Memory B cell (primary cell): ENCODE results near the gene NDUFB1.

Experiments
- ATAC-seq: fragments of 150-1000 bp; cut with Tn5 transposase; 2 replicates; pipeline ENCODE4 v1.10.0; 2021; ENCODE audit warnings: low read depth, mild to moderate bottlenecking, moderate library complexity
- DNase-seq, 2 donors: peaks; one replicate each; pipeline ENCODE4 v3.0.0; 2022; ENCODE audit warnings: low spot score in 2 of 2
- H3K27ac Mint-ChIP-seq: one replicate; pipeline ENCODE4 v1.8.0; 2022; ENCODE audit warnings: mild to moderate bottlenecking, moderate library complexity, mixed read lengths
- H3K27me3 Mint-ChIP-seq: one replicate; pipeline ENCODE4 v1.8.0; 2022; ENCODE audit warnings: mixed read lengths
- H3K36me3 Mint-ChIP-seq: one replicate; pipeline ENCODE4 v1.8.0; 2022; ENCODE audit warnings: mild to moderate bottlenecking, mixed read lengths
- H3K4me1 Mint-ChIP-seq: one replicate; pipeline ENCODE4 v1.8.0; 2022; ENCODE audit warnings: mixed read lengths
- H3K4me3 Mint-ChIP-seq: one replicate; pipeline ENCODE4 v1.8.0; 2022; ENCODE audit warnings: mild to moderate bottlenecking, moderate library complexity, mixed read lengths
- H3K9me3 Mint-ChIP-seq: one replicate; pipeline ENCODE4 v1.8.0; 2022; ENCODE audit warnings: mixed read lengths

NDUFB1 gene

DNA sequence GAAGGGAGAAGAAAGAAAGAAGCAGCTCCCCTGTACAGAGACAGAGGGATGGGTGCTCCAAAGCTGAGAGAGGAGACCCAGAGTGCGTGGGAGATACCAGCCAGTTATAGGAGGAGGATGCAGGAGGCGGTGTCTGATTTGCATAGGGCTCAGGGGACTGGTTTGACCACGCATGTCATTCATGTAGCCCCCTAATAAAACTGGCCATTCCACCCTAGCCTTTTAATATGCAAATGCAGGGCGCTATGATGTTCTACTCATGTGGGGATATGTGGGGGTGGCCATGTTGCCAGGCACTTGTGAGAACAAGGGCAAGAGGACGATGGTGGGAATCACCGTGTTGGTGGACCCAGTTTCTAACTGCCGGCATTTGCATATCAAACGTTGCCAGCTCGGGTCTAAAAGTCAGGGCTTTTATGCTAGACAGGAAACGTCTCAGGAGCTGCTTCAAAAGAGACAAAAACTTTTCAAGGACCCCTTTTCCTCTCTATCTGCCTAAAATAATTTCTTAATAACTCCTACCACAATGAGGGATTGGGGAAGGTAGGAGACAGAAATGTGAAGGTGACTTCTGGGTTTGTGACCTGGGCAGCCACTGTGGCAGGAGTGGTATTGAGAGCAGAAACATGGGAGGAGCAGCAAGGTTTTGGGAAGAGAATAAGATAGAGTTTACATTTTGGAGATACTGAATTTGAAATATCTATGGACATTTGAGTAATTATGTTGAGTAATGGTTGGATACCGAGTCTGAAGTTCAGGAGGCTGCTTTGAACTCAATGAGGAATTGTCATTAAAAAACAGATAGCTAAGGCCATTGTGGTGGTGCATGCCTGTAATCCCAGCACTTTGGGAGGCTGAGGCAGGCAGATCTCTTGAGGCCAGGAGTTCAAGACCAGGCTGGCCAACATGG lies 12.9 kb downstream of the NDUFB1 start:
- peaks cover 21% of the 10 kb centered on the region for H3K4me1 Mint-ChIP-seq
- H3K27me3 Mint-ChIP-seq, result no peaks in the 10 kb centered on the region
- no peak for ATAC-seq
- no peaks in the 10 kb centered on the region for H3K36me3 Mint-ChIP-seq
- DNase-seq, result no peak
- H3K27ac Mint-ChIP-seq, result peak overlapping the region; percentile 22
- no peaks in the 10 kb centered on the region for H3K9me3 Mint-ChIP-seq
- peak overlapping the region; percentile 68 for H3K4me3 Mint-ChIP-seq

DNA sequence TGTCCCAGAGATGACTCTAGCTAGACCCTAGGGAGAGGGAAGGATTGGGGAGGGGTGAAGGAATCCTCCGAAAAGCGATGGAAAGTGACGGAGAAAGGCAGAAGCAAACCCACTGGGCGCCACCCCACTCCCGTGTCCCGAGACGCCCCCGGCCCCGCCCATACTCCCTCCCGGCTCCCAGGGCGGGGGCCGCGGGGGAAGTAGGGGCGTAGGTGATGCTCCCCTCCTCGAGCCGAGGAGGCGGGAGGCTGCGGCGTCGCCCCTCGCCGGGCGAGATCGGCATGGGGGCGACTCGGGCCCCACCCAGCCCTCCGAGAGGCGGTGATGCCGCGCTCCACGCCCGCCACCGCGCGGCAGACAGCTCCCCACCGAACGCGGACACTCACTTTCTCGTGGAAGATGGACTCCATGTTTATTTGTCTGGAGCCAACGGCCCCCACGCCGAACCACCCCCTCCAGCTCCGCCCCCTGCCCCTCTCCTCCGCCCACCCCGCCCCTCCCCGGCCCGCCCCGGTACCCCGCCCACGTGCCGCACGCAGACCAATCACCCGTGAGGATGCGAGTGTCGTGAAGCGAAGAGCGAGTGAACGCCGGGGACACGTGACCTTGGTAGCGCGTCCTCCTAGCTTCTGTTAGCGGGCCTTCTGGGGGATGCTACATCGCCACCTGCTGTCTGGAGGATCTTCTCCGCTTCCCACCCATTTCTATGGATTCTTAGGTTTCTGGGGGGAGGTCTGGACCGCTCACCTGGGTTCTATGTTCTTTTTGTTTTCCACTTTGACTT lies 15.2 kb downstream of the NDUFB1 start, which contains the start of gene ATXN3:
ATXN3 (minus strand) TSS at position 440 of the 784 bp plus-strand sequence; CDS start at position 410, 30 bp downstream.
- Mint-ChIP-seq H3K36me3 (peaks cover 2% of the 10 kb centered on the region), H3K4me1 (peaks cover 31% of the 10 kb centered on the region), H3K4me3 (peak within 1 kb of the TSS; percentile 99), H3K27ac (peak within 1 kb of the TSS; percentile 88), H3K9me3 (no peaks in the 10 kb centered on the region), H3K27me3 (no peaks in the 10 kb centered on the region)
- peak; percentile 80 to 89 for DNase-seq
- ATAC-seq, result peak; percentile 93

DNA sequence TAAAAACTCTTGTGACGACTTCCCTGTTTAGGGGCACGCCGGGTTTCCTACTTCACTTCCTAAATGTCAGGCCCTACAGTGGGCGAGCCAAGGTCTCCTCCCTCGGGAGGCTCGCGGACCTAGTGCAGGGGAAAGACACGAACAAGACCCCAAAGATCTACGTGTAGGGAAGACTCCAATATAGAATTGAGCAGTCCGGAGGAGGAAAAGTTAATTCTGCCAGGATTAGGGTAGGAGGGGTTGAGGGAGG lies 15.7 kb downstream of the NDUFB1 start:
- no peaks in the 10 kb centered on the region for H3K9me3 Mint-ChIP-seq
- no peaks in the 10 kb centered on the region for H3K27me3 Mint-ChIP-seq
- H3K4me3 Mint-ChIP-seq, result peak overlapping the region; percentile 99
- ATAC-seq (peak; percentile 0), DNase-seq (no peak)
- peaks cover 2% of the 10 kb centered on the region for H3K36me3 Mint-ChIP-seq
- peaks cover 33% of the 10 kb centered on the region for H3K4me1 Mint-ChIP-seq
- H3K27ac Mint-ChIP-seq, result peak overlapping the region; percentile 88

DNA sequence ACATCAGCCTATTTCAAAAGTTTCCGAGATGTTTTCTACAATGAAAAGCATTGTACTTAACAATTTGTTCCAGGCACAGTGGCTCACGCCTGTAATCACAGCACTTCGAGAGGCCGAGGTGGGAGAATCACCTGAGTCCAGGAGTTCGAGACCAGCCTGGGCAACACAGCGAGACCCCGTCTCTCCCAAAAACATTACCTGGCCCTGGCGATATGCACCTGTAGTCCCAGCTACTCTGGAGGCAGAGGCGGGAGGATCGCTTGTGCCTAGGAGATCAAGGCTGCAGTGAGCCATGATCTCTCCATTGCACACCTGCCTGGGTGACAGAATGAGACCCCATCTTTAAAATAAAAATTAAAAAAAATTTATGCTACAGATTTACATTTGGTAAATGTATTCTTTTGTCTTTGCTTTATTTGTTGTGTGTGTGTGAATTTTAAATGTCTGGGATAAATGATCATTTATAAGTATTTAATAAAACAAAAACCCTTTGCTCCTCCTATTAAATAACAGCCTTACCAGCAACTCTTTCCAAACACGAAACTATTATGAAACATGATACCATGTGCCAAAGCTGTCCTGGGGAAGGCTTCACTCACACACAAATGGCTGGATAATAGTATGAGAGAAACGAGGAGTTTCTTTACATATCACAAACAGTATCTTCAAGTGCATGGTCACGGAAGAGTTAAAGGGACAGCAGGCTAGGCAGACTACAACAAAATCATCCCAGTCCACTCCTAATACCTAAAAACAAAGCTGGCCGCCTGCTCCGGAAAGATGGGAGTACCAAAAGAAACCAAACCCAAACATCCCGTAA lies 16.2 kb downstream of the NDUFB1 start:
- DNase-seq (no peak), ATAC-seq (no peak)
- Mint-ChIP-seq H3K27ac (peak overlapping the region; percentile 88), H3K4me1 (peaks cover 35% of the 10 kb centered on the region), H3K9me3 (no peaks in the 10 kb centered on the region), H3K27me3 (no peaks in the 10 kb centered on the region), H3K36me3 (peaks cover 2% of the 10 kb centered on the region), H3K4me3 (peak overlapping the region; percentile 99)

DNA sequence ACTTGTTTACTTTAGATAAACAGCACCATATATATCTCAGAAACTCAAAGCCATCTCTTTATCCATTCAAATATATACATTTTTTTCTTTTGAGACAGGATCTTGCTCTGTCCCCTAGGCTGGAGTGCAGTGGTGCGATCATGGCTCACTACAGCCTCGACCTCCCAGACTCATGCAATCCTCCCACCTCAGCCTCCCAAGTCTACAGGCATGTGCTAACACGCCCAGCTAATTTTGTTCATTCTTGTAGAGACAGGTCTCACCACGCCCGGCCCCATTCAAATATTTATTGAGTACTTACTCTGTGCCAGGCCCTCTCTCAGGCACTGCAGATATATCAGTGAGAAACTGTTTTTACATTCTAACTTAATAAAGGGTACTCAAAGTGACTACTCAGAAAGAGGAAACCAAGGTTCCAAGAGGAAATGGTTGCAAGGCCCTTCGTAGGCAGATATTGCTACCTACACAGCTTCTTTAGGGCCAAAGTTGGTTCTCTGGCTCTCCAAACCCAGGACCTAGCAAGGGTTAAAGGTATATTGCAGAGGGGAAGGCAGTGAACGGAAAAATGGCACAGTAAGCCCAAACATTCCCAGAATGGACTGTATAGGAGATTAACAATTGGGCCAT lies 18.0 kb downstream of the NDUFB1 start:
- H3K27me3 Mint-ChIP-seq, result no peaks in the 10 kb centered on the region
- no peaks in the 10 kb centered on the region for H3K9me3 Mint-ChIP-seq
- ATAC-seq (no peak), DNase-seq (no peak)
- H3K27ac Mint-ChIP-seq, result no peak overlapping the region
- H3K4me3 Mint-ChIP-seq, result no peak overlapping the region
- H3K36me3 Mint-ChIP-seq, result peaks cover 3% of the 10 kb centered on the region
- H3K4me1 Mint-ChIP-seq, result peaks cover 37% of the 10 kb centered on the region

DNA sequence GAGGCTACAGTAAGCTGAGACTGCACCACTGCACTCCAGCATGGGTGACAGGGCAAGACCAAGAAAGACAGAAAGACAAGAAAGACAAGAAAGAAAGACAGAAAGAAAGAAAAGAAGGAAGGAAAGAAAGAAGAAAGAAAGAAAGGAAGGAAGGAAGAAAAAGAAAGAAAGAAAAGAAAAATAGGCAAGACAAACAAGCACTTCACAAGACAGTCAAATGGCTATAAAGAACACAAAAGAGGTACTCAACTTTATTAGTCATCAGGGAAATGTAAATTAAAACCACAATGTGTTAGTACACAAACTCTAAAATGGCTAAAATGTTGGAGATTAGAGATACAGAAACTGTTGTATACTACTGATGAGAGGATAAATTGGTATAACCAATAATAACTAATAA lies 21.7 kb downstream of the NDUFB1 start:
- no peak for ATAC-seq
- Mint-ChIP-seq H3K27ac (no peak overlapping the region), H3K9me3 (no peaks in the 10 kb centered on the region), H3K4me1 (peaks cover 21% of the 10 kb centered on the region), H3K36me3 (peaks cover 4% of the 10 kb centered on the region), H3K4me3 (no peak overlapping the region), H3K27me3 (no peaks in the 10 kb centered on the region)
- no peak for DNase-seq

DNA sequence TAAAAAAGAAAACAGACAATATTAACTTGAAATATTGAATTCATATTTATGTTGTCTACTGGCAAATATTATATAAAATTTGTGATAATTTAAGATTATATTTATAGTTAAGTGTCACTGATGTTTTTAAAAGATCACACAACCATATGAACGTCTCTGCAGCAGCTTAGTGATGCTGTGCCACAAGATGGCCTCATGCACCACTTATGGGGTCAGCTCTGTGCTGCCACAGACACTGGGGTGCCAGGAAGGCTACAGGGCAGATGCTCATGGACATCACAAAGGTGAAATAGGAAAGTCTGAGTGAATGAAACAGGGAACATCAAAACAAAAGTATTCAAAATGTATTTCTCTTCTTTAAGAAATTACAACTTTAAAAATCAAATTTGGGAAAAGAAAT lies 28.2 kb downstream of the NDUFB1 start:
- Mint-ChIP-seq H3K4me1 (no peaks in the 10 kb centered on the region), H3K4me3 (no peak overlapping the region), H3K36me3 (peaks cover 16% of the 10 kb centered on the region), H3K27ac (no peak overlapping the region), H3K9me3 (no peaks in the 10 kb centered on the region), H3K27me3 (no peaks in the 10 kb centered on the region)
- ATAC-seq (no peak), DNase-seq (no peak)

DNA sequence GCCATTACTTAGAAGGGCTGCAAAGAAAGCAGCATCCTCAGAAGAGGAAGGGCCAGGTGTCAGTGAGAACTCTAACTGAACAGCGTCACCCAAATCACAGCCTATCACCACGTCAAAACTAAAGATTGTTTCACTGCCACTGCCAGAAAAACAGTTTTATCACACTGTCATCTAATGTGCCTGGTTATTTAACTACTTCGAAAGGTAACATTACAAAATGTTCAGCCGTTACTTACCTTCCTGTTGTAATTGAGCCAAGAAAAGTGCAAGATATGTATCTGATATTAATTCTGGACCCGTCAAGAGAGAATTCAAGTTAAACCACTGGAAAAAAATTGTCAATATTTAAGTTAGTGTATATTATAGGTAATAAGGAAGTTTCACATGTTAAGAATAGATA lies 33.0 kb downstream of the NDUFB1 start:
- ATAC-seq, result no peak

DNA sequence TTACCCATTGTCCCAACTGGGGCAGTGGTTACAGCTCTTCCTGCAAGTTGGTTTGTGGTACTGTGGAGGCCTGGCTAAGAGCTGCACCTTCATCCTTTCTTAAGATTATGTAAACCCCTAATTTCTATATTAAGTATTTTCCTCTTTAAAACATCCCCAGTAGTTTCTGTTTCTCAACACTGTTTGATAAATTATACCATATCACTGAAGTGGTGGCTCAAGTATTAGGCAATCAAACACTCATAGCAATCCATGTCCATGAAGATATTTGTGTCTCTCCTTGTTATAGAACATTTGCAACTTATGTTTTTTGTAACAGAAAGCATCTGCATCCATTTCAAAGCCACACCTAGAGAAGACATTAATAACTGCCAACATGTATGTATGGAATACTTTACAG lies 47.0 kb downstream of the NDUFB1 start:
- ATAC-seq, result no peak
- H3K36me3 Mint-ChIP-seq, result peaks cover 15% of the 10 kb centered on the region
- H3K9me3 Mint-ChIP-seq, result no peaks in the 10 kb centered on the region
- no peak overlapping the region for H3K27ac Mint-ChIP-seq
- H3K4me3 Mint-ChIP-seq, result no peak overlapping the region
- no peak for DNase-seq
- H3K4me1 Mint-ChIP-seq, result no peaks in the 10 kb centered on the region
- no peaks in the 10 kb centered on the region for H3K27me3 Mint-ChIP-seq

More for the DNA sequence above, 33.0 kb downstream of the NDUFB1 start:
- H3K4me3 Mint-ChIP-seq, result no peak overlapping the region
- DNase-seq, result no peak
- H3K27ac Mint-ChIP-seq, result no peak overlapping the region
- H3K4me1 Mint-ChIP-seq, result no peaks in the 10 kb centered on the region
- peaks cover 37% of the 10 kb centered on the region for H3K36me3 Mint-ChIP-seq
- H3K27me3 Mint-ChIP-seq, result no peaks in the 10 kb centered on the region
- H3K9me3 Mint-ChIP-seq, result no peaks in the 10 kb centered on the region
